ENCODE results near the gene DLST. TPM values are rescaled to one million over a fixed set of nuclear protein-coding genes. Genes with fewer than 3 reads are reported as not detected.

Gene DLST
- total and polyA plus RNA-seq, 2 of the 4 experiments (the other 2 are of a cell fraction): 58.6 to 119 TPM

- TF ChIP-seq MAFK (IDR thresholded peaks at IDR 0.05; ENCODE audit: low read depth, low read length): no peak
- TF ChIP-seq RAD21 (IDR thresholded peaks at IDR 0.05; ENCODE audit: low read length): no peak
- no peak for TF ChIP-seq SMC3 (IDR thresholded peaks at IDR 0.05; ENCODE audit: low read depth, low read length)
- peaks cover 2% of the 10 kb centered on the region; the same call in 1 of the 2 replicates for H3K9me1 ChIP-seq (ENCODE audit: insufficient read depth, low read length)
- H2AFZ ChIP-seq (replicated peaks; ENCODE audit: low read length, poor library complexity): no peak overlapping the region
- CTCF ChIA-PET: interaction anchor here (0.5 kb wide), 1 partner anchor 197 kb away, joined by 4 read pairs; no protein-coding TSS in a partner anchor
- no peaks in the 10 kb centered on the region for H3K27me3 ChIP-seq (ENCODE audit: control insufficient read depth, insufficient read depth, low read length)
- H3K36me3 ChIP-seq (ENCODE audit: control insufficient read depth, insufficient read depth, low read length): peaks cover 65% of the 10 kb centered on the region
- no peak overlapping the region for H2BK15ac ChIP-seq (ENCODE audit: low read depth, low read length)
- no peak overlapping the region for H2BK5ac ChIP-seq (ENCODE audit: low read depth, low read length, poor library complexity, severe bottlenecking)
- no peak overlapping the region for H2BK20ac ChIP-seq (ENCODE audit: low read depth, low read length)
- no peak overlapping the region for H4K91ac ChIP-seq (ENCODE audit: insufficient read depth, low read depth, low read length)
- in situ Hi-C loops (cut with MboI; ENCODE audit: low sequenced_read_pairs): no loop called here
- POLR2A ChIA-PET (ENCODE audit: unreplicated experiment): no interaction called here
- no peak overlapping the region for H3K56ac ChIP-seq (ENCODE audit: extremely low read depth, insufficient read depth, low read length)
- no peak overlapping the region for H3K18ac ChIP-seq (ENCODE audit: low read depth, low read length)
- H3K23ac ChIP-seq (ENCODE audit: low read depth, low read length): no peak overlapping the region
- no peak overlapping the region for H3K9ac ChIP-seq (ENCODE audit: low read depth, low read length)
- intact Hi-C loops (cut with micrococcal nuclease): no loop called here
- no peak overlapping the region for H2AK9ac ChIP-seq (replicated peaks; ENCODE audit: low read depth, low read length, poor library complexity)
- dilution Hi-C loops (cut with HindIII; ENCODE audit: low sequenced_read_pairs, unreplicated experiment): no loop called here
- H4K8ac ChIP-seq (ENCODE audit: low read depth in 2 of 2, low read length in 2 of 2): no peak overlapping the region
- H3K4me2 ChIP-seq (ENCODE audit: low read depth, low read length): no peak overlapping the region
- H3K9me3 ChIP-seq (ENCODE audit: control insufficient read depth, insufficient read depth, low read length): no peaks in the 10 kb centered on the region
- H4K20me1 ChIP-seq (ENCODE audit: insufficient read depth, low read length): peaks cover 20% of the 10 kb centered on the region
- H3K27ac ChIP-seq (ENCODE audit: insufficient read depth, low read length): no peak overlapping the region
- no peak overlapping the region for H2BK120ac ChIP-seq (ENCODE audit: low read depth, low read length)
- H3K4me3 ChIP-seq (ENCODE audit: insufficient read depth, low read depth, low read length): no peak overlapping the region
- peaks cover 6% of the 10 kb centered on the region for H3K4me1 ChIP-seq (ENCODE audit: control insufficient read depth, insufficient read depth, low read length)
- BruUV-seq (replicated peaks): no TSS peak
- H4K5ac ChIP-seq (ENCODE audit: low read depth, low read length): no peak overlapping the region
- H3K4ac ChIP-seq (ENCODE audit: low read depth, low read length): no peak overlapping the region
- no peak for ATAC-seq (ENCODE audit: low read depth)
- no peak overlapping the region for H2AK5ac ChIP-seq (ENCODE audit: low read depth, low read length)
- H3K14ac ChIP-seq (replicated peaks; ENCODE audit: low read depth, low read length): no peak overlapping the region
- WGBS, 2 experiments (ENCODE audit: extremely low coverage in 2 of 2, insufficient read length in 1 of 2): no CpG with 5 or more reads among the region's 5 CpGs
- DNase-seq: no peak
- peaks cover 44 to 72% of the 10 kb centered on the region in 2 experiments for H3K79me1 ChIP-seq (ENCODE audit: low read depth in 1 of 2, low read length in 2 of 2)
Observed at GRCh38 chr14:74892745-74893144, 11.0 kb downstream of the DLST start.

Measured in IMR-90 (cell line).